H1 (cell line): ENCODE data around the gene GMNN.

Experiments used
- EP300 ChIP-seq, 2 experiments: IDR thresholded peaks; 1 replicate in 1 of 2; 2 replicates in 1 of 2; pipeline ENCODE4 v1.6.1; 2011 to 2012; ENCODE audit warnings: low read depth in 2 of 2, low read length in 2 of 2, mild to moderate bottlenecking in 2 of 2, borderline replicate concordance in 1 of 2, inconsistent platforms in 1 of 2, moderate library complexity in 1 of 2
- GABPA ChIP-seq: IDR thresholded peaks from 2 replicates; pipeline ENCODE4 v1.6.1; 2011; ENCODE audit warnings: mild to moderate bottlenecking, low read length, moderate library complexity, borderline replicate concordance; ENCODE audit not compliant: insufficient read depth
- MAFK ChIP-seq: IDR thresholded peaks from 2 replicates; pipeline ENCODE4 v1.6.1; 2012; ENCODE audit warnings: low read depth, mild to moderate bottlenecking, improper control_type of control experiment, low read length

- TF ChIP-seq GABPA (no peak), EP300 (IDR thresholded peaks at IDR 0.05; ENCODE audit: borderline replicate concordance in 1 of 2, low read depth in 2 of 2, low read length in 2 of 2) (no peak), MAFK (no peak)
Observed at GRCh38 chr6:24757611-24758010, 17.1 kb upstream of the GMNN start.
